ENCODE measurements around the gene SFPQ.

DNA sequence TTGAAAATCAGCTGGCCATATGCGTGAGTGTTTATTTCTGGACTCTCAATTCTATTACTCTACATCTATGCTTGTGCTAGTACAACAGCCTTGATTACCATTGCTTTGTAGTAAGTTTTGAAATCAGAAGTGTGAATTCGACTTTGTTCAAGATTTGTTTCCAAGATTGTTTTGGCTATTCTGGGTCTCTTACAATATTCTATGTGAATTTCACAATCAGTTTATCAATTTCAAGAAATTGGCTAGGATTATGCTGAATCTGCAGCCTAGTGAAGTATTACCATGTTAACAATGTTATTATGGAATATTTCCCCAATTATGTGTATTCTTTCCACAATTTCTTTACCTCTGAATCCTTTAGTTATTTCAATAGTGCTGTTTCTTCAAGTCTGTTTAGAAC, 19.5 kb downstream of the SFPQ start:
- TF ChIP-seq, protein P1, sequence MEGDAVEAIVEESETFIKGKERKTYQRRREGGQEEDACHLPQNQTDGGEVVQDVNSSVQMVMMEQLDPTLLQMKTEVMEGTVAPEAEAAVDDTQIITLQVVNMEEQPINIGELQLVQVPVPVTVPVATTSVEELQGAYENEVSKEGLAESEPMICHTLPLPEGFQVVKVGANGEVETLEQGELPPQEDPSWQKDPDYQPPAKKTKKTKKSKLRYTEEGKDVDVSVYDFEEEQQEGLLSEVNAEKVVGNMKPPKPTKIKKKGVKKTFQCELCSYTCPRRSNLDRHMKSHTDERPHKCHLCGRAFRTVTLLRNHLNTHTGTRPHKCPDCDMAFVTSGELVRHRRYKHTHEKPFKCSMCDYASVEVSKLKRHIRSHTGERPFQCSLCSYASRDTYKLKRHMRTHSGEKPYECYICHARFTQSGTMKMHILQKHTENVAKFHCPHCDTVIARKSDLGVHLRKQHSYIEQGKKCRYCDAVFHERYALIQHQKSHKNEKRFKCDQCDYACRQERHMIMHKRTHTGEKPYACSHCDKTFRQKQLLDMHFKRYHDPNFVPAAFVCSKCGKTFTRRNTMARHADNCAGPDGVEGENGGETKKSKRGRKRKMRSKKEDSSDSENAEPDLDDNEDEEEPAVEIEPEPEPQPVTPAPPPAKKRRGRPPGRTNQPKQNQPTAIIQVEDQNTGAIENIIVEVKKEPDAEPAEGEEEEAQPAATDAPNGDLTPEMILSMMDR (IDR thresholded peaks at IDR 0.05; ENCODE audit: poor library complexity): no peak
- TF ChIP-seq EZH2phosphoT487 (IDR thresholded peaks at IDR 0.05; ENCODE audit: low read depth, severe bottlenecking, unreplicated experiment) (no peak), EZH2 (IDR thresholded peaks at IDR 0.05; ENCODE audit: borderline replicate concordance) (no peak)
